Ovary (tissue), 3 donors: ENCODE results near the gene SLC2A10.

Source experiments
- EP300 ChIP-seq: sonication (generic); formaldehyde crosslinking; IDR thresholded peaks from one replicate; pipeline ENCODE4 v1.6.1; 2017; ENCODE audit warnings: antibody characterized with exemption
- POLR2A ChIP-seq: fragments of 450-650 bp; IDR thresholded peaks from one replicate; pipeline ENCODE4 v1.6.1; 2017; ENCODE audit warnings: antibody characterized with exemption, mild to moderate bottlenecking, moderate library complexity
- TF ChIP-seq, protein P1 (sequence below), 3 donors: fragments of 450-650 bp in 2 of 3; fragments of 200-600 bp in 1 of 3; IDR thresholded peaks; one replicate each; pipeline versions ENCODE4 v1.5.1 to v1.8.0; 2016 to 2022; ENCODE audit warnings: antibody characterized with exemption in 3 of 3, mild to moderate bottlenecking in 1 of 3
- donor health status: DM: no; HTN: no; CAD: no.

DNA sequence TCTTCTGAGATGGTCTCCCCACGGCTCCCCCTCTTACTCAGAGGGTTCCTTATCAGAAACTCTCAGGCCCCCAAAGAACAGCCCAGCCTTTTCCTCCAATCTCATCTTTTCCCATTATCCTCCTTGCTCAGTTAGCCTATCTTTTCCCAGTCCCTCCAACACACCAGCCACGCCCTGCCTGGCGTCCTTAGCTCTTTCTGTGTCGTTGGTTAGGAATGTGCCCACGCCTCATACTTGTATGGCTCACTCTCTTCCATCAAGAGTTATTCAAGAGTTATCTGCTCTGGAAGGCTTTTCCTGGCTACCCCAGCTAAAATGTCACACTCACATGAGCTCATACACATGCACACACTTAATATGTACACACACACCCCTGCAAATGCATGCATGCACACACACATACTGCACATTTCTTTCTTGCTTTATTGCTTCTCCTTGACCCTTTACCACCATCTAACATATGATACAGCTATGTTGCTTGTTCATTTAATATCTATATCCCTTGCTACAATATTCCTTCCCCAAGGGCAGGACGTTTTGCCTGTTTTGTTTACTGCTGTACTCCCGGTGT lies 37.6 kb downstream of the SLC2A10 start:
- TF ChIP-seq, protein P1, sequence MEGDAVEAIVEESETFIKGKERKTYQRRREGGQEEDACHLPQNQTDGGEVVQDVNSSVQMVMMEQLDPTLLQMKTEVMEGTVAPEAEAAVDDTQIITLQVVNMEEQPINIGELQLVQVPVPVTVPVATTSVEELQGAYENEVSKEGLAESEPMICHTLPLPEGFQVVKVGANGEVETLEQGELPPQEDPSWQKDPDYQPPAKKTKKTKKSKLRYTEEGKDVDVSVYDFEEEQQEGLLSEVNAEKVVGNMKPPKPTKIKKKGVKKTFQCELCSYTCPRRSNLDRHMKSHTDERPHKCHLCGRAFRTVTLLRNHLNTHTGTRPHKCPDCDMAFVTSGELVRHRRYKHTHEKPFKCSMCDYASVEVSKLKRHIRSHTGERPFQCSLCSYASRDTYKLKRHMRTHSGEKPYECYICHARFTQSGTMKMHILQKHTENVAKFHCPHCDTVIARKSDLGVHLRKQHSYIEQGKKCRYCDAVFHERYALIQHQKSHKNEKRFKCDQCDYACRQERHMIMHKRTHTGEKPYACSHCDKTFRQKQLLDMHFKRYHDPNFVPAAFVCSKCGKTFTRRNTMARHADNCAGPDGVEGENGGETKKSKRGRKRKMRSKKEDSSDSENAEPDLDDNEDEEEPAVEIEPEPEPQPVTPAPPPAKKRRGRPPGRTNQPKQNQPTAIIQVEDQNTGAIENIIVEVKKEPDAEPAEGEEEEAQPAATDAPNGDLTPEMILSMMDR (IDR thresholded peaks at IDR 0.05): no peak
- TF ChIP-seq POLR2A (no peak), EP300 (no peak)
